GM18870 (cell line): ENCODE measurements around the gene SPECC1L.

Experiments used
- ATAC-seq: cut with Tn5 transposase; IDR thresholded peaks from one replicate; pipeline ENCODE4 v1.9.1; 2021; ENCODE audit warnings: moderate library complexity; ENCODE audit not compliant: unreplicated experiment

SPECC1L gene

DNA sequence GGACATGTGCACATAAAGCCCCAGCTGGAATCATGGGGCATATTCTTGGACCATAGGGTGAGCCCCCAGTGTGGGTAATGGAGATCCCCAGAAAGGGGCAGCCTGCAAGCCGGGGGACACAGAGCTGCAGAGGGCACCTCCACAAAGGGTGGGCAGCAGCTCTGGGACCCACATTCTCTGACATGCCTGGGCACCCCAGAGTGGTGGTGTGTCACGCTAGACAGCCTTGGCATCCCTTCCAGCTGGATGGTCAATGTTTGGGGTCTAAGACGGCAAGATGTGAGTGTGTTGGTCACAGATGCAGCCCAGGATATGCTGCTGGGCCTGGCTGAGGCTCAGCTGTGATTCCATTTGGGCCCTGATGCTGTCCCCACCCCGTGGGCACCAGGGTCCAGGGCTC, 166.5 kb downstream of the SPECC1L start:
- no peak for ATAC-seq

DNA sequence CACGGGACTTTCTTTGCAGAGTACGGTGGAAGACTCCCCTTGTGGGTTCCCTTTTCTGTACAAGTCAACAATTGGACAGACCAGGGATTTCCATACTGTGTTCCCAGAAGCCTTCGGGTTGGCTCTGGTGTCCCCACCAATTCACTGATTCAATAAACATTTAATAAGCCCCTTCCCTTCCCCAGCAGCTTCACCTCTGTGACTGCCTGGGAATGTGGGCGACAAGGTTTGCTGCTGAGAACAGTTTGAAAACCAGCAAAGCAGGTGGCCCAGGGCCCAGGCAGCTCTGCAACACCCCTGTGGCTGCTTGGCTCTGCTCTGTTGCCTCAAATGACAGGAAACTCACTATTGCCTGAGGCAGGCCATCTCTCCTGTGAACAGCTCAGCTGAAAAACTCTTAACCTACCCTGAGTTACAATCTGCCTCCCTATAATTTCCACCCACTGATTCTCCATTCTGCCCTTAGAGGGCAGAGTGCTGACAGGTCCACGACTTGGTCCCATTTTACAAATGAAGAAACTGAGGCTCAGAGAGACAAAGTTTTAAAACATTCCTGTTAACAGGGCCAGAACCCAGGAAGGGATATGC, 167.2 kb downstream of the SPECC1L start:
- ATAC-seq = no peak

GRCh38 chr22:24440270-24440717, 169.7 kb downstream of the SPECC1L start:
- ATAC-seq = no peak

GRCh38 chr22:24440718-24441405, 170.2 kb downstream of the SPECC1L start:
- ATAC-seq = no peak

DNA sequence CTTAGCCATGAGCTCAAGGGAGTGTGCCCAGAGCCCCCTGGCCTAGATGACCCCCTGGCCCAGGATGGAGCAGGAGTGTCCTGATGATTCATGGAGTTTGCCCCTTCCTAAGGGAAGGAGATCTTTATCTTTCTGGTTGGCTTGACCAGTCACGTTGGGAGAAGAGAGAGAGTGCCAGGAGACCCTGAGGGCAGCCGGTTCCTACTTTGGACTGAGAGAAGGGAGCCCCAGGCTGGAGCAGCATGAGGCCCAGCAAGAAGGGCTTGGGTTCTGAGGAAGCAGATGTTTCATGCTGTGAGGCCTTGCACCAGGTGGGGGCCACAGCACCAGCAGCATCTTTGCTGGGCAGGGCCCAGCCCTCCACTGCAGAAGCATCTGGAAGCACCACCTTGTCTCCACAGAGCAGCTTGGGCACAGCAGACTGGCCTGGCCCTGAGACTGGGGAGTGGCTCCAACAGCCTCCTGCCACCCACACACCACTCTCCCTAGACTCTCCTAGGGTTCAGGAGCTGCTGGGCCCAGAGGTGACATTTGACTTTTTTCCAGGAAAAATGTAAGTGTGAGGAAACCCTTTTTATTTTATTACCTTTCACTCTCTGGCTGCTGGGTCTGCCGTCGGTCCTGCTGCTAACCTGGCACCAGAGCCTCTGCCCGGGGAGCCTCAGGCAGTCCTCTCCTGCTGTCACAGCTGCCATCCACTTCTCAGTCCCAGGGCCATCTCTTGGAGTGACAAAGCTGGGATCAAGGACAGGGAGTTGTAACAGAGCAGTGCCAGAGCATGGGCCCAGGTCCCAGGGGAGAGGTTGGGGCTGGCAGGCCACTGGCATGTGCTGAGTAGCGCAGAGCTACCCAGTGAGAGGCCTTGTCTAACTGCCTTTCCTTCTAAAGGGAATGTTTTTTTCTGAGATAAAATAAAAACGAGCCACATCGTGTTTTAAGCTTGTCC, 171.0 kb downstream of the SPECC1L start:
- no peak for ATAC-seq

- ATAC-seq = no peak
Observed at GRCh38 chr22:24442352-24442744, 171.7 kb downstream of the SPECC1L start.

DNA sequence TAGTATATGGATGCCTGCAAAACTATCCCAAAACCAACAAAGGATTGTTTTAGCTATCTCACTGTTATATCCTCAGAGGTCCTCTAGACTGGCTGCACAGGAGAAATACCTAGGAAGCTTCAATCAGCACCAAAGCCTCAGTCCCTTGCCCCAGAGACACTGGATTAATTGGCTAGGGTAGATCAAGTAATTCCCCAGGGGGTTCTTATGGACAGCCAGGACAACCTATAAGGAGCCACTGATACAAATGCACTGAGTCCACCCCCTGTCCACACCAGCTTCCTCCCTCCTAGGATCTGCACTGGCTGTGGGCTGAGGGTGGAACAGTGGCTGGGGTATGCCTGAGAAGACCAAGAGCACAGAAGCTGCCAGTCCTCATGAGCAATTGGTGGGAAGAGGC, 173.0 kb downstream of the SPECC1L start:
- no peak for ATAC-seq

DNA sequence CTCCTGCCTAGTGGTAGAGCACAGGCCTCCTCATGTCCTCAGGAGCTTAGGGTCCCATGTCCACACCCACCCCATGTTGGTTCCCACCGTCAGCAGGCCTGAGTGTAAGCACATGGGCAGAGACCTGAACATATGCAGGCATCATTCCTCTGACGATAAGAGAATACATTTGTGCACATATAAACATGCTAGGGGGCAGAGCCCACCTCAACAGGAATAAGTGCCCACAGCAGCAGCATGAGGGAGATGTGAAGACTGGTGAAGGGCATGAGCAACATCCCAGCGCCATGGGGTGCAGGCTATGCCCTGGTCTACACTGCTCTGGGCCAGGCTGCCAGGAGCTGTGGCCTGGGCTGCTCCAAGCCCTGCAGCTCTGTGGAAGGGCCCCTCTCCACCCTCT, 173.6 kb downstream of the SPECC1L start:
- no peak for ATAC-seq

GRCh38 chr22:24444729-24445466, 174.3 kb downstream of the SPECC1L start:
- ATAC-seq = no peak

GRCh38 chr22:24445481-24446259, 175.0 kb downstream of the SPECC1L start:
- ATAC-seq = no peak

GRCh38 chr22:24446260-24446611, 175.6 kb downstream of the SPECC1L start:
- ATAC-seq = no peak

- ATAC-seq = no peak
Observed at GRCh38 chr22:24450610-24451009, 180.0 kb downstream of the SPECC1L start.

DNA sequence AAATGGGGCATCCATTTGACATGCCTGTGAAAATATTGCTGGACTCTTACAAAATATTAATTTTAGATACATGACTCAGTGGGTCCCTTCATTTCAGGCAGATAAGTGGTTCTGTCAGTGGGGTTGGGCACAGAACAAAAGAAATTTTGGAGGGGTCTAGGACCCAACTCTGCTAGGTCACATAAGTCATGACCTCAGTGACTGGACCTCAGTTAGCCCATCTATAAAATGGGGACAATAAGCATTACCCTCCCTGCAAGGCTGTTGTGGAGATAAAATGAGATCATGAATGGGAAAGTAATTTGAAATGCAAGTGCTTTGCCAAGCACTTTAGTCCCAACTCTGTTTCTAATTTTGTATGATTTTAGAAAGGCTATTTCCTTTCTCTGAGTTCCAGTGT, 180.5 kb downstream of the SPECC1L start:
- no peak for ATAC-seq

- no peak for ATAC-seq
Observed at GRCh38 chr22:24453853-24454252, 183.2 kb downstream of the SPECC1L start.

DNA sequence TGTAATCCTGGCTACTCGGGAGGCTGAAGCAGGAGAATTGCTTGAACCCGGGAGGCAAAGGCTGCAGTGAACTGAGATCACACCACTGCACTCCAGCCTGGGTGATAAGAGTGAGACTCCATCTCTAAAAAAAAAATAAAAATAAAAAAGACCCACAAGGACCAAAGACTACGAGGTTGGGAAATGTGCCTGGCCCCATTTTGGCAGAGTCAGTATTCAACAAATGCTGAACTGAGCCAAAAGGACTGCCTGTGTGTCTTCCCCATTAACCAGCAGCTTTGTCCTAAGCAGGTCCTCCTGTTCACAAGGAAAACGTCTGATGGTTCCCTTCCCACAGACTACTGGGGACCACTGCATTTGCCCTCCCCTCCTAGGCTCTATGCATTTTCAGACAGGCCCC, 184.4 kb downstream of the SPECC1L start:
- no peak for ATAC-seq

DNA sequence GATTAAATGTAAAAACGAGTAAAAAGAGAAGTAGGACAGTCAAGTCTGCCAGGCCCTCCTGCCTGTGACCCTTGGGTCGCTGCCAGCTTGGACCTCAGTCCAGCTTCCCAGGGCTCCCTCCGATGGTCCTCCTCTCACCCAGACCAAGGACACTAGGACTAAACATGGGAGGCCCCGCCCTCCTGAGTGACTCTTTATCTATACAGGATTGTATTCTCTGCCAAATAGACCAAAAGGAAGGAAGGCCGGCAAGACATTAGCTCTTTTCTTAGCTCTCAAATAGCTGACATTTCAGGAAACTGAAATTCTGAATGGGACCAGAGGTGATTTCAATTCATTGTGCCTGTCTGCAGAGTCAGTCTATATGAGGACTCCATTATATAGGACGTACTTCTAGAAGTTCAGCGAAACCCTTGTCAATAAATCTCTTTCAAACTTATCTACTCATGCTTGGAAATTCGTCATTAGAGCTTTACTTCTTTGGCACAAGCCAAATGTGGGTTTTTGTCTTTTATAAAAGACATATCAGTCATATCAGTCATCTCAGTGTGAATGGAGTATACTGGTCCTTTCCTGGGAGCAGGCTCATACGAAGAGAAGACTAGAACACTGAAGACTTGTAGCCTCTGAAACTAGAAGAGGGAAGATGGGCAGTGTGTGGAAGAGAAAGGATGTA, 185.3 kb downstream of the SPECC1L start:
- ATAC-seq = no peak

DNA sequence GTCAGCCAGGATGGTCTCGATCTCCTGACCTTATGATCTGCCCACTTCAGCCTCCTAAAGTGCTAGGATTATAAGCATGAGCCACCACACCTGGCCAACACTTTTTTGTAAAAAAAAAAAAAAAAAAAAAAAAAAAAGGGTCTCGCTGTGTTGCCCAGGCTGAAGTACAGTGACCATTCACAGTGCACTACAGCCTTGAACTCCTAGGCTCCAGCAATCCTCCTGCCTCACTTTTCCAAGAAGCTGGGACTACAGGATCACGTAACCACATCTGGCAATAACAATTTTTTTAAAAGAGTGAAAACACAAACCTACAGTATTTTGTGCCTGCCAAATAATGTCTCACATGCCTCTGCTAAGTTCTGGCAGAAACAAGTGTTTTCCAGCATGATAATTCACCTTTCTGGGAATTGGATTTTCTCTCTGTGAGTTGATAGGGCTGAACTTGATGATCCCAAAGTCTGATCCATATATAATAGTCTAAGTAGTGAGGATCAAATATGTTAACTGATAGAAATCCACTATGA, 187.3 kb downstream of the SPECC1L start:
- ATAC-seq = no peak

- no peak for ATAC-seq
Observed at GRCh38 chr22:24459911-24460310, 189.3 kb downstream of the SPECC1L start.

DNA sequence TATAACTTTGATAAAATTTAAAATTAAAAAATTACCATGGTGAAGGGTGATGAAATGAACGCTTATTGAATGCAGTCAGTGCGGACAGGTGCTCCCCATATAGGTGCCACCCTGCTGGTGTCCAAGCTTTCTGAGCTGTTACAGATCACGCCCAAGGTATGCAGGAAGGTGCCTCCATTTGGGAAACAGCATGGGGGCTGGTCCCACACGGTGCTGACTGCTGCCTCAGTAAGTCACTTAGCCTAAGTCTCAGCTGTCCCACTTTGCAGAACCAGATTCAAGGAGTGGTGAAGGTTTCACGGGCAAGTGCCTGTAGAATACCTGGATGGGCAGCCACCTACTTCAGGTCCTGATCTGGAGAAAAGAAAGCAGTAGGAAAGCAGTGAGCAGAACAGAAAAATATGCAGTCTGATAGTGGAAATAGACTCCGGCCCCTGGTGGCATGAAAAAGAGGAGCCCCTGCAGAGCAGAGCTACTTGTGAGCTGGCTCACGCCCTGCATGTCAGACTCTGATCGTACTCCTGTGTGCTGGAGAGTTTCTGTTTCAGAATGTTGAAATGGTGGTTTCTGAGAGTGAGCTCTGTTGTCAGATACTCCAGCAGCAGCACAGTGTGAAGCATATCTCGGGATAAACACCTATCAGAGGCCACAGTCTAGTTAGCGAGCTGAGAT, 189.9 kb downstream of the SPECC1L start:
- ATAC-seq = no peak
